ENCODE data around the gene GPX1.

DNA sequence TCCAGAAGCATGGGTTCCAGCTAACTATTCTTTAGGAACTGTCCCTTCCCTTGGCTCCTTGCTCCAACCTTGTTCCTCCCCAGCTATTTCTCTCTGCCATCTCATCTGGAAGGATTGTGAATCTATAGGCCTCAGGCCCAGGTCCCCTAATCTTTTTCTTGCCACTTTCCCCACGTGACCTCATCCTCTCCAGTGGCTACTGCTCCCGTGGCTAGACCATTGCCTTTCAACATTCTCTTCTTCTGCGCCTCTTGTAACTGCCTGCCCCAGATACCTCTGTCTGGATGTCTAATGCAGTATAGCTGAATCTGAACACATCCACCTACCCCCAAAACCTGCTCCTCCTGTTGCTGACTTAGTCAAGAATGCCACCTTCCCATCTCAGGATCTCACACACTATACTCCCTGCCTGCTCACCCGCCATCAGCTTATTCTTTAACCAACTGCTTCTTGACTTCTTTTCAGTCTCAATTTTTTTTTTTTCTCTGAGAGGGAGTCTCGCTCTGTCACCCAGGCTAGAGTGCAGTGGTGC is 5.2 kb downstream of the GPX1 start:
- no peak for TF ChIP-seq EZH2 (IDR thresholded peaks at IDR 0.05; ENCODE audit: borderline replicate concordance)
- TF ChIP-seq, protein P1, sequence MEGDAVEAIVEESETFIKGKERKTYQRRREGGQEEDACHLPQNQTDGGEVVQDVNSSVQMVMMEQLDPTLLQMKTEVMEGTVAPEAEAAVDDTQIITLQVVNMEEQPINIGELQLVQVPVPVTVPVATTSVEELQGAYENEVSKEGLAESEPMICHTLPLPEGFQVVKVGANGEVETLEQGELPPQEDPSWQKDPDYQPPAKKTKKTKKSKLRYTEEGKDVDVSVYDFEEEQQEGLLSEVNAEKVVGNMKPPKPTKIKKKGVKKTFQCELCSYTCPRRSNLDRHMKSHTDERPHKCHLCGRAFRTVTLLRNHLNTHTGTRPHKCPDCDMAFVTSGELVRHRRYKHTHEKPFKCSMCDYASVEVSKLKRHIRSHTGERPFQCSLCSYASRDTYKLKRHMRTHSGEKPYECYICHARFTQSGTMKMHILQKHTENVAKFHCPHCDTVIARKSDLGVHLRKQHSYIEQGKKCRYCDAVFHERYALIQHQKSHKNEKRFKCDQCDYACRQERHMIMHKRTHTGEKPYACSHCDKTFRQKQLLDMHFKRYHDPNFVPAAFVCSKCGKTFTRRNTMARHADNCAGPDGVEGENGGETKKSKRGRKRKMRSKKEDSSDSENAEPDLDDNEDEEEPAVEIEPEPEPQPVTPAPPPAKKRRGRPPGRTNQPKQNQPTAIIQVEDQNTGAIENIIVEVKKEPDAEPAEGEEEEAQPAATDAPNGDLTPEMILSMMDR (IDR thresholded peaks at IDR 0.05; ENCODE audit: poor library complexity) = no peak

All from hepatocyte (in vitro differentiated cells).